NCI-H1694 treated with DMSO at 0.1 percent for 48 hours (cell line): Measurements from ENCODE around the gene DHX36.

Source experiments
- DNase-seq: peaks from one replicate; lab custom pipeline; 2025; lab: John Stamatoyannopoulos, UW

DHX36 gene

DNA sequence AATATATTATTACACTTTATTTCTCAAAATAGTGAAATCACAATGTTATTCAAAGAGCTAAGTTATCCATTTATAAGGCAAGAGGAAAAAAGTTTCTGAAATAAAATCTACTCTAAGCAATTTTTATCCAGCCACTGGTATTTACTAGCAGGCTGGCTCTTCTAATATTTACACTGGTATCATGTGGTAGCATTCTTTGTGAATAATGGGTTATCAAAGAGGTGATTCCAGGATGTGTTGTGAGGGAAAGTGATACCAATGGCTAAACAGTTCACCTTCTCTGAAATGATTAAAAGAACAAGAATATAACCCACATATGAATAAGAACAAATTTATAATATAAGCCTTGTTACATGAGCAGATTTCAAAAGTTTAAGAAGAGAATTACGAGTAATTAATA is 44.1 kb downstream of the DHX36 start:
- DNase-seq, result no peak

GRCh38 chr3:154275965-154276364 is 48.3 kb downstream of the DHX36 start:
- DNase-seq, result no peak

DNA sequence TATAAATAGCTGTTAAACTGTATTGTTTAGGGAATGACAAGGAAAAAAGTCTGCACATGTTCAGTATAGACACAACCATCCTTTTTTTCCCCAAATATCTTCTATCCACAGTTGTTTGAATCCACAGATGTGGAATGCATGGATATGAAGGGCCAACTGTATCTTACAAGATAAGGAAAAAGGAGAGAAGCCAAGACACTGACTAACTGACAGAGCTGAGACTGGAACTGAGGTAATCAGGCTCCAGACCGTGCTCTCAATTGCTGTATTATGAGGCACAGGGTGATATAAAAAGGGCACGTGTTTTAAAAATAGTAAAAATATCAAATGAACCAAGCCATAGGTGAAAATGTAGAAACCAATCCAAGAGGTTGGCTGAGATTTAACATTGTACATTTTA is 49.0 kb downstream of the DHX36 start:
- DNase-seq, result no peak

- DNase-seq, result no peak
Observed at GRCh38 chr3:154274348-154274747, 49.9 kb downstream of the DHX36 start.

GRCh38 chr3:154273381-154273780 is 50.9 kb downstream of the DHX36 start:
- no peak for DNase-seq

DNA sequence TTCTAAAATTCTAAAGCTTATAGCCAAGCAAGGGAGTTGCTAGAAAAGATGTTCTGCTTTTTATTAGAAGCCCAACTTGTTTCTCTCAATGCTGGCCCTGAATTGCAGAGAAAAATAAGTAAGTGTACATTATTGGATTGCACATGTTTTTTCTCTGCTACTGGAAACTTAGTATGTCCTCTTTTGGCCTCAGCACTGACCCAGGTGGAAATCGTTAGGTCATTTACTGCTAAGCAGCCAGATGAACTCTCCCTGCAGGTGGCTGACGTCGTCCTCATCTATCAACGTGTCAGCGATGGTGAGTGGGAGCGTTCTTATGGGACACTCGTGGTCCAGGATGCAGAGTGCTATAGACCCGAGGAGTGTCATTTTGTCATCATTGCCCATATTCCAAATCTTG is 69.8 kb downstream of the DHX36 start:
- DNase-seq, result no peak

GRCh38 chr3:154252759-154253638 is 71.3 kb downstream of the DHX36 start:
- peak; percentile 62 for DNase-seq

DNA sequence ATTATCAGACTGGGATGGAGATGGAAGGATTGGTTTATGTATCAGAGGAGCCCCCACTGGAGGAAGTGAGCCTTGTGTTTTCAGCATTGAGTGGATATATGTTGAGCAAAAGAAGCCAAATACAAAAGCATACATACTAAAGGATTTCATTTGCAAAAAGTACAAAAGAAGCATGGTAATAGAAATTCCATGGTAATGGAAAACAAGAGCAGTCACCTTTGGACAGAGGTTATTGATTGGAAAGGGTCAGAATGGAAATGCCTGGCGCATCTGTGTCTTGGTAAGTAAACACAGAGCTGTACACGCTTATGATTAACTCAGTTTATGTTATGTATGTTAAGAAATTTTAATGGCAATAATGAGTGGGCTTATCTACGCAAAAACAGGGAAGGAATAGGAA is 72.7 kb downstream of the DHX36 start:
- DNase-seq, result no peak

GRCh38 chr3:154250291-154250690 is 74.0 kb downstream of the DHX36 start:
- no peak for DNase-seq

DNA sequence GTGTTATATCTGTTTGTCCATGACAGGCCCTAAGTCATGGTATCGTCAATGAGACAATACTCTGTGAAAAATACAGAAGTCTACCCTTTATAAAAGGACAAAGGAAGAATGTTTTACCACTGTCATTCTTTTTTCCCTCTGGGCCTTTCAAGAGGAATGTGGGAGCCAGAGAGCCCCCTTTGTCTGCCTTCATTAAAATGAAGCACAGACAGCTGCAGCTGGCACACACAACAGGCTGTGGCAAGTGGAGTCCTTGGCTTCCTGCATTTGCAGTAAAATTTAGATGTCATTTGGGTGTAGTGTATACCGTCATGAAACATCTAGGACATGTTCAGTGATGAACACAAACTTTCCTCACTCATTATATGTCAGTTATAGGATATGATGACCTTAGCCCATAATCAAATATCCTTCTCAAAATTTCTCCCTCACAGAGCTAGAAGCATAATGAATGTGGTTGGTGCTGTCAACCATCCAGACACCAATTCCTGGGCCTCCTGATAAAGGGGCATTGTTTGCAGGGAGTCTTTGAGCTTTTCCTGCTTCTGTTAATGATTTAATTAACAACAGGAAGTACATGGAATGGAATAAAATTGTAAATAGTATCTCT is 76.4 kb downstream of the DHX36 start:
- no peak for DNase-seq

GRCh38 chr3:154244644-154245043 is 79.6 kb downstream of the DHX36 start:
- no peak for DNase-seq

- DNase-seq, result no peak
Observed at GRCh38 chr3:154243353-154243752, 80.9 kb downstream of the DHX36 start.

DNA sequence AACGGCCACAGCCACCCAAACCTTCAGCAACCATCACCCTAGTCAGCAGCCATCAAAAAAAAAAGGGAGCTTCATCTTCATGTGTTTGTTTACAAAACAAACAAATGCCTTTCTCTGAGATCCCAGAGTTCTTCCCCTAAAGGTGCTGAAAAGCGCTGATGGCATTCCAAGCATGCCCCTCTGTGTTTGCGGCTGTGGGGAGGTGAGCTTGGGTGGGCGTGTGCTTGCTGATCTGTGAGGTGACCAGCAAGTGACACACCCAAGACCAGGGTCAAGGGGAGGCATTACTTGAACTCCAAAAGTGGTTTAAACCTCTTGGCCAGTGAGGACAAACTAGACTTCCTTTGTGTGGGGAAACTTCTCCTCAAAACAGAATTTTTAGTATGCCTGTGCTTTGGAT is 81.5 kb downstream of the DHX36 start:
- no peak for DNase-seq

- DNase-seq, result no peak
Observed at GRCh38 chr3:154241496-154241895, 82.8 kb downstream of the DHX36 start.

DNA sequence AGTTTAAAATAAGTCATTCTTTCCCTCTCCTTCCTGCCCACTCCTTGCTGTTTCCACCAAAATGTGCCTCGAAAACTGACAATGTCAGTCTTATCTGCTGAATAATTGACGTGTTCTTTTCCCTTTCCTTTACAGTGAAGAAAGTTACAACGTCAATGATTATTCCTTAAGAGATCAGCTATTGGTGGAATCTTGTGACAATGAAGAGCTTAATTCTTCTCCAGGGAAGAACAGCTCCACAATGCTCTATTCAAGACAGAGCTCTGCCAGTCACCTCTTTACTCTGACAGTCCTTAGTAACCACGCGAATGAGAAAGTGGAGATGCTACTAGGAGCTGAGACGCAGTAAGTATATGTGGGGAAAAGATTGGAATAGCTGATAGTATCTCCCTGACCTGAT is 84.1 kb downstream of the DHX36 start:
- no peak for DNase-seq

DNA sequence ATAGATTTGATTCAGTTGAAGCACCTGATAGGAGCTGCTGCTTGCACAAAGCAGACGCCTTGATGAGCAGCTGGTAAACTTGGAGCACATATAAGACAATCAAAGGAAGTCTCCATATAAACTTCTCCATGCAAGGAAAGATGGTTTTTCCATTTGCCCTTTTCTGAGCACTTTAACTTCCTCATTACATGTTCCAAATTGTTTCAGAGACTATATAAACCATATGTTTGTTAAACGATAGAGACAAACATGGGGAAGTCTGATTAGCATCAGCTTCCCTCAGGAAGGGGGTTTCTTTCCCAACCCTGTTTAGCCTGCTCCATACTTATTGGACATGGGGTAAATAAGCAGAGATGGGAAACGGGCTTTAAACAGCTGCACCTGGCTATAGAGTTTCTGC is 88.0 kb downstream of the DHX36 start:
- no peak for DNase-seq

DNA sequence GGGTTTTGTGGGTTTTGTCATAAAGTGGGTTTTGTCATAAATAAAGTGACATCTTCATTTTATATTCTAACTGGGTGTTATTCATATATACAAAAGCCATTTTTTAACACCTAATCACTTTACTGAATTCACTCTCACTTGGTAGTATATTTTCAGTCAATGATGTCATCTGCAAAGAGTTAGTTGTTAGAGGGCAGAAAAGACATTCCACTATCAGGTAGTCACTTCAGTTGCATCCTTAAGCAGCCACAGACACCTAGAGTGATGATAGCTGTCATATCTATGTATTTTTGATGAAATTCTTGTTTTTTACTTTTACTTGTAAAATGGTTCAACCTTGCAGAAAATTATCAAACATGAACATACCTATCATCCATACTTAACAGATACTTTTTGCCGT is 89.0 kb downstream of the DHX36 start:
- DNase-seq, result no peak

- DNase-seq, result no peak
Observed at GRCh38 chr3:154229217-154229590, 95.1 kb downstream of the DHX36 start.

DNA sequence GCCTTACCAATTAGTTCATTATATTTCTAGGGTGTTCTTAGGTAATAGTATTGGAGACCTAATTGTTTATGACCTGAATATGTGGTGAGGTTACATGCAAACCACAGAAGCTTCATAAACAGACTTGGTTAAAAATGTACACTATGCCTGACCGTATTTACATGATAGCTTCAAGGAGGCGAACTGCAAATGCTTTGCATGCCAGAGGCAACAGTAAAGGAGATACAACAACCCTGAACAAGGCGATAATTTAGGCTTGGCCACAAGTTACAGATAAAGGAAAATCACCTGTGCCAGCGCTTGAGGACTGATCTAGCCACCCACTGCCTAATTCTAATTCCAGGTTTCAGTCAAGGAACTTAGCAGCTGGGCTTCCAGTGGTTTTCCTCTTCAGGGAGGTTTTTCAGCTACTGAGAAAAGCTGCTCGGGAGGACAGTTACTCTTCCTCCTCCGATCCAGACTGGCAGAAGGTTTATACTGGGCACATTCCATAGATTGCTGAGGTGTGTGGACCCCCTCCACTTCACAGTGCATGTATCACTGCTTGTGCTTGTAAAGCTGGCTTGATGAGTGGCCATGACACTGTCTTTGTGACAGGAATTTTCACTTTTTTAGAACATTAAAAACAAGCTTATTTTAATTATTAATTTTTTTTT is 95.6 kb downstream of the DHX36 start:
- no peak for DNase-seq

DNA sequence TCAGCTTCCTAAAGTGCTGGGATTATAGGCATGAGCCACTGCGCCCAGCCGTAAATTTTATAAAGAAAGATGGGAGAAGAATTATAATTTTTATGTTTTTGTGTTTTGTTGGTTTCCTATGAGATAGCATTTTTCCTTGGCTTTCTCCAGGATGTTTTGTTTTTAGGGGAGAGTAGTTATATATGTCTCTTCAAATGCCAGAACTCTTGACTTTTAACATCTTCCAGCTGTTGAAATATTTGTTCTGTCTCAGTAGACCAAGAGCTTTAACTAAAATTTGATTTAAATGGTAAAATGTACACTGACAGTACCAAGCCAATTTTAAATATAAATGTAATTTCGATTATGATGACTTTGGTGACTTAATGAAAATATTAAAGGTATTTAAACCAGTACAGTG is 96.8 kb downstream of the DHX36 start:
- no peak for DNase-seq

- no peak for DNase-seq
Observed at GRCh38 chr3:154225536-154225935, 98.8 kb downstream of the DHX36 start.

GRCh38 chr3:154224866-154225265 is 99.4 kb downstream of the DHX36 start:
- no peak for DNase-seq

DNA sequence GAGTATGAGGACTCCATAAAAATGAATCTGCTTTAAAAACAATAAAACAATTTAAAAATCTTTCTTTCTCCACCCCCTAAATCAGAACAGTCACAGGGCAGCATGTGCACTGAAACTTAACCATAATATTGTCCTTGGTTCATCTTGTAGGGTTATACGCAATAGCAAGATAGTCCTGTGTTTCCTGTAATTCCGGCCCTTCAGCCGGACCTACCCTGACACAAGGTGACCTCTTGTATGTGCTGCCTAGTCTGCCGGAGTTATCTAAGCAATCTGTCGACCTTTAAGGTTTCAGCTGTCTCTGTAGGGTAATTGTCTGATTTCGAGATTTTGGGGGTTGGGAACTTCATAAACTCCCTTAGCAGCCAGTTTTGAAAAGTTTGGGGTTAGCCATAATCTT is 99.9 kb downstream of the DHX36 start:
- no peak for DNase-seq
